ENCODE data around the gene OMA1.

DNA sequence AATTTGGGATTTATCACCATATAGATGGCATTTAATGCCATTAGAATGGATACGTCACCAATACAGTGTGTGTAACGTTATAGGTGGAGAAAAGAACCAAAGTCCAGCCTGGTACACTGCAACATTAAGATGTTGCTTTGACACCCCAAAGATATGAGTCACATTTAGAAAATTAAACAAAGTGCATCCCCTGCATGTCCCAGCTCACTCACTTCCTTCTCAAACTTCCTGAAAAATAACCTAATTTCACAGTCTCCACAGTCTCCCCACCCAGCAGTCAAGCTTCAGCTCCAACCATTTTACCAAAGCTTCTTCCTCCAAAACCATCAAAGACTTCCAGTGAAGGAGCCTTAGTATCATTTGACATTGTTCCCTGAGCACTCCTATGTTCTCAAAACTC lies 111.9 kb downstream of the OMA1 start:
- no peak for TF ChIP-seq SP1 (IDR thresholded peaks at IDR 0.05)
- TF ChIP-seq ELF4 (IDR thresholded peaks at IDR 0.05) = no peak
- TF ChIP-seq TARDBP (IDR thresholded peaks at IDR 0.05) = no peak
